ENCODE data around the gene UBE2N.

DNA sequence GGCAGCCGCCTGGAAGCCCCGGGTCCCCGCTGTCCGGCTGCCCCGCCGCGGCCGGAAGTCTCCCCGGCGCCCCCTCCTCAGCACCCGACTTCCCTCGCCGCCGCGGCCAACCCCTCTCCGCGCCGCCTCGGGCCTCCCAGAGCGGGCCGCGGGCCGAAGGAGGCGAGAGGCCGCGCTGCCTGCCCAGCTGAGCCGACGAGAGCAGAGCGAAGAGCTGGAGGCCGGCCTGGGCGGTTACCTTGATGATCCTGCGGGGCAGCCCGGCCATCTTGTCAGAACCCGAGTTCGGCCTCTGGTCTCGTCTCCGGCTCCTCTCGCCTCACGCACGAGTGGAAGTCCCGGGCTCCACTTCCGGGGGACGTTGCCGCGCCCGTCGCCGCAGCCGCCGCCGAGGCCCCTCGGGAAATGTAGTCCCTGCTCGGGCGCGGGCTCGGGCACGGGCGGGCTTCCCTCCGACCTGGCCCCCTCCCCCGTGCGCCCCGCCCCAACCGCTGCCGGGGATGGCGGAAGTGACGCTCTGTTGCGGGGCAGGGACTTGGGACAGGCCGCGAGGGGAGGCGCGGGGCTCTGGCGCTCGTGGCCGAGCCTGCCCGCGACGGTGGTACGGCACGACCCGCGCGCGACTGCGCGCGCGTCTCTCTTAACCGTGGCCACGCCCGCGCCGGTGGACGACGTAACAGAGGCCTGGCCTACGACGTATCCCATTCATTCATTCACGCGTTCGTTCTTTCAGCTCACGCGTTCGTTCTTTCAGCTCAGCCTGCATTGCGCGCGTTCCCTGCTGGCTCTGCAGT, at the start of gene UBE2N:
- 0 out of 2 replicates have a peak, but pooled peaks have one; percentile 37 for TF ChIP-seq SIN3A (IDR thresholded peaks at IDR 0.05; ENCODE audit: borderline replicate concordance, insufficient read depth, low read length)
- TF ChIP-seq FOXP2 (optimal IDR thresholded peaks at IDR 0.05; ENCODE audit: borderline replicate concordance, extremely low read depth, extremely low read length, insufficient read depth): peak; percentile 97
